OCI-LY1 (cell line): Measurements from ENCODE around the gene SHF.

ENCODE experiments used
- CTCF ChIP-seq: fragments of 200-600 bp; sonication (generic), shearing (Covaris generic); IDR thresholded peaks from 2 replicates; pipeline ENCODE4 v1.5.1; 2017; ENCODE audit warnings: mild to moderate bottlenecking, antibody characterized with exemption, low read length, moderate library complexity, mixed read lengths
- EZH2 ChIP-seq: fragments of 200-600 bp; sonication (generic), shearing (Covaris generic); IDR thresholded peaks from 2 replicates; pipeline ENCODE4 v1.8.0; 2017; ENCODE audit warnings: borderline replicate concordance, mixed run types, mild to moderate bottlenecking, antibody characterized with exemption, low read length, moderate library complexity, mixed read lengths

- TF ChIP-seq CTCF = no peak
- TF ChIP-seq EZH2 = no peak
Measured at GRCh38 chr15:45174577-45174976, 13.2 kb downstream of the SHF start.
